HG03196 (cell line): ENCODE measurements around the gene ADK.
"Not testable (repeated sequence)": the region's sequence is repeated elsewhere in the genome, so short reads cannot be mapped to it uniquely, and the experiment has no call there.

Experiments
- ATAC-seq: cut with Tn5 transposase; IDR thresholded peaks from one replicate; pipeline ENCODE4 v1.9.1; 2021; ENCODE audit not compliant: unreplicated experiment

The ADK gene

GRCh38 chr10:74150990-74151878, at the start of gene ADK:
ADK (plus strand) TSS chr10:74151221; CDS start chr10:74151279, 58 bp downstream.
- ATAC-seq, result peak; percentile 69

- ATAC-seq, result no peak
These were observed 47.3 kb upstream of the ADK start for GRCh38 chr10:74103560-74104258.

- no peak for ATAC-seq
These were observed 46.5 kb upstream of the ADK start for GRCh38 chr10:74104480-74104879.

- ATAC-seq, result no peak
These were observed 46.0 kb upstream of the ADK start for GRCh38 chr10:74104996-74105395.

- ATAC-seq, result no peak
These were observed 43.6 kb upstream of the ADK start for GRCh38 chr10:74107391-74107790.

GRCh38 chr10:74109452-74109851, 41.6 kb upstream of the ADK start:
- ATAC-seq, result no peak

GRCh38 chr10:74110120-74110519, 40.9 kb upstream of the ADK start:
- no peak for ATAC-seq

GRCh38 chr10:74111799-74112198, 39.2 kb upstream of the ADK start:
- ATAC-seq, result no peak

GRCh38 chr10:74113546-74113945, 37.5 kb upstream of the ADK start:
- no peak for ATAC-seq

- ATAC-seq, result no peak
These were observed 37.0 kb upstream of the ADK start for GRCh38 chr10:74114041-74114448.

- ATAC-seq, result no peak
These were observed 33.3 kb upstream of the ADK start for GRCh38 chr10:74117738-74118137.

GRCh38 chr10:74118804-74119203, 32.2 kb upstream of the ADK start:
- ATAC-seq, result no peak

GRCh38 chr10:74120911-74121310, 30.1 kb upstream of the ADK start:
- no peak for ATAC-seq

- no peak for ATAC-seq
These were observed 29.7 kb upstream of the ADK start for GRCh38 chr10:74121368-74121767.

- no peak for ATAC-seq
These were observed 29.0 kb upstream of the ADK start for GRCh38 chr10:74122060-74122459.

- no peak for ATAC-seq
These were observed 27.9 kb upstream of the ADK start for GRCh38 chr10:74123081-74123480.

GRCh38 chr10:74133923-74134820, 16.8 kb upstream of the ADK start:
- ATAC-seq, result no peak

- ATAC-seq, result no peak
These were observed 15.6 kb upstream of the ADK start for GRCh38 chr10:74135452-74135851.

- no peak for ATAC-seq
These were observed 13.0 kb upstream of the ADK start for GRCh38 chr10:74137992-74138391.

- ATAC-seq, result not testable (repeated sequence)
These were observed 12.4 kb upstream of the ADK start for GRCh38 chr10:74138596-74138995.

GRCh38 chr10:74139981-74140380, 11.0 kb upstream of the ADK start:
- ATAC-seq, result no peak
